Spleen (tissue), 7 donors: ENCODE data around the gene BCL6B.

ENCODE experiments used
- CTCF ChIP-seq, 11 experiments: fragments of 200-600 bp in 7 of 11; fragments of 450-650 bp in 4 of 11; sonication (generic) in 4 of 11; IDR thresholded peaks in 8 of 11; conservative IDR thresholded peaks in 3 of 11; 1 replicate in 7 of 11; 2 replicates in 4 of 11; pipeline versions ENCODE4 v1.4.0 to v1.8.0; 2016 to 2021; ENCODE audit warnings: antibody characterized with exemption in 11 of 11, inconsistent platforms in 4 of 11, mild to moderate bottlenecking in 1 of 11
- POLR2A ChIP-seq, 3 donors: fragments of 450-650 bp; IDR thresholded peaks; one replicate each; pipeline ENCODE4 v1.5.1; 2017; ENCODE audit warnings: antibody characterized with exemption in 3 of 3, mild to moderate bottlenecking in 1 of 3
- POLR2AphosphoS5 ChIP-seq, 3 donors: sonication (generic); formaldehyde crosslinking; IDR thresholded peaks; one replicate each; pipeline ENCODE4 v1.5.1; 2017; ENCODE audit warnings: antibody characterized with exemption in 3 of 3
- donor health status: DM: no; HTN: no; CAD: no; lungs with moderate emphysema.
- donor health status: DM: no; HTN: no; CAD: no.
- donor health status: DM: no; HTN: no; CAD: no.

- TF ChIP-seq POLR2AphosphoS5 (IDR thresholded peaks at IDR 0.05) (no peak), CTCF (IDR thresholded peaks at IDR 0.05 in 8 of 11, conservative IDR thresholded peaks at IDR 0.05 in 3 of 11) (no peak), POLR2A (IDR thresholded peaks at IDR 0.05) (no peak)
These were observed 28.7 kb upstream of the BCL6B start for GRCh38 chr17:6994118-6994598.
